GM19328 (cell line): ENCODE results near the gene C19orf25.

ENCODE experiments used
- ATAC-seq: cut with Tn5 transposase; IDR thresholded peaks from one replicate; pipeline ENCODE4 v1.9.1; 2021; ENCODE audit warnings: mild to moderate bottlenecking, moderate library complexity; ENCODE audit not compliant: unreplicated experiment

Gene C19orf25

GRCh38 chr19:1433119-1434039 lies 45.6 kb downstream of the C19orf25 start:
- no peak for ATAC-seq

DNA sequence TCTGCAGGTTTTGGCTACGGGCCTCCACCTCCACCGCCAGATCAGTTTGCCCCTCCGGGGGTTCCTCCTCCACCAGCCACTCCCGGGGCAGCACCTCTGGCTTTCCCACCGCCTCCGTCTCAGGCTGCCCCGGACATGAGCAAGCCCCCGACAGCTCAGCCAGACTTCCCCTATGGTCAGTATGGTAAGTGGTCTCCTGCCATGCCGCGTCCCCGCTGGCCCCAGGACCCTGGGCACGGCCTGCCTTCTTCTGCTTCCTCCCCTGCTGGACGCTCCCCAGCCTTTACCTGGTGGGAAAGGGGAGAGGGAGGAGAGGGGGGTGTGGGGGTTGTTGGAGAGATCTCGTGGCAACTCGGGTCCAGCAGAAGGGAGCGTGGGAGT lies 46.5 kb downstream of the C19orf25 start:
- no peak for ATAC-seq

DNA sequence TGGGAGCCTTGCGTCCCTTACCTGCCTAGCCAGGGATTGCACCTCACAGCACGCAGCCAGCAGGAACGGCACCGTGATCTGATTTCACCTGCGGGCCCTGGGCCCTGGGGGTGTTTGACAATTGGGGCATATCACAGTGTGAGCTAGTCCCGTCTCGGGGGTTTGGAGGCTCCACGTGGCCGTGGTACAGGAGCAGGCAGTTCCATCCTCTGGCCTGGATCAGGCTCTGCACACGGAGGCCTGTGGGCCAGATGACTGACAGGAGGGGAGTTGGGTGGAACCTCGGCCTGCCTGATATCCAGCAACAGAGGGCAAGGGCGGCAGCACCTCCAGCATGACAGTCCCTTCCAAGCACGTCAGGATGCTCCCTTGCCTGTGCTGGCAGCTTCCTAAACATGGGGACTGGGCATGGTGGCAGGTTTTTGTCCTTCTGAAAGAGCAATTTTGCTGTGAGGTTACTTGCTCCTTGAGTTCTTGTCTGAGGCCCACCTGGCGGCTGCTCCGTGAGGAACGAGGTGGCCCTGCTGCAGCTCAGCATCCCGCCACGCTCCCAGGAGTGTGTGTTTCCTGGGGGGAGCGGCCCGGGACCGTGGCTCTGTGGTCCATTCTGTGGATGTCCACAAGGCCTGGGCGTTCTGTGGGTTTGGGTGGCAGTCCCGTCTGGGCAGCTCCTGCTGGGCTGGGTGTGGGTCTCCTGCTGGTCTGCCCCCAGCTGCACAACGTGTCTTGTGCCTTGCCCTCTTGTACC lies 47.1 kb downstream of the C19orf25 start:
- ATAC-seq: no peak

- no peak for ATAC-seq
Observed at GRCh38 chr19:1430246-1430645, 48.8 kb downstream of the C19orf25 start.

DNA sequence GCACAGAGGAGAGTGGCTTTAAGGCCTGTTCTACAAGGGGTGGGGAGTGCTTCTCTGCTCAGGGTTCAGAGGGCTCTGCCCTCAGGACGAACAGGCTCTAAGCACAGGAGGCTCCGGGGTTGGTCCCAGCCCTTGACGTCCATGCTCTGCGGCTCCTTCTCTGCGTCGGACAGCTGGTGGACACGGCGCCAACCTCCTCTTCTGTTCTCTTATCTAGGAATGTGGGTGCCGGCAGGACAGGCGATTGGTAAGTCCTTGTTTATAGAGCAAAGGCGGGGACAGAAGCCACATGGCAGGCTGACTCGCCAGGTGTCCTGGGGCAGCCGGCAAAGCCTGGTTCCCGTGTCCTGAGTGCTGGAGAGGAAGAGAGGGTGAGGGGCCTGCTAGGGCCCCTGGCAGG lies 49.3 kb downstream of the C19orf25 start:
- no peak for ATAC-seq

GRCh38 chr19:1428738-1429391 lies 50.1 kb downstream of the C19orf25 start:
- no peak for ATAC-seq

DNA sequence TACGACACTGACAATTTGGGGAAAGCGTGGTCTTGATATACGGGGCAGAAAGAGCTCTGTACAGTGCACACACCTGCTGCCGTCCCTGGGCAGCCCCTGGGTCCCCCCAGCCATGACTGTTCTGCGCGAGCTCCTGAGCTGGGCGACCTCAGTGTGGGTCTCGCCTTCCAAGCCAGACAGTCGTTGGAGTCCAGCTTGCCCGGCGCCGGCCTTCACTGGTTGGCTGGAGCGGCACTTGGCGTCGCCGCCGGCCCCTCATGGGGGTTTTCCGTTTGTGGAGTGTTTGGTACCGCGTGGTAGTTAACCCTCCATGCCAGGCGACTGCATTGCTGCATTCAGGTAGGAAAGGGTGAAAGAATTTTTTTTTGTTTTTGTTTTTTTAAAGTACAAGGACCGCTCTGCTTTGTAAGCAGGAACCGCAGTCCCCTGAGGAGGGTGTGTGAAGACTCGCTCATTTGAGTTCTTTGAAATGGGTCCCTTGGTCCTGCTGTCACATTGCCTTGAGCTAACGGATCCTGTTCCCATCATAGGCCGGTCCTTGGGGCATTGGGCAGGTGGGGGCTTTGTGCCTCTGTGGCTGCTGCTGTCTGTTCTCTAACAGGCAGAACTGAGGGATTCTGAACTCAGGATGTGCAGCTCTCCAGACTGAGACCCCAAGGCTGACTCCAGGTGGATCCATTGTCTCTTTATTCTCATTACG lies 51.6 kb downstream of the C19orf25 start:
- ATAC-seq: no peak

- ATAC-seq: no peak
Observed at GRCh38 chr19:1426736-1427135, 52.3 kb downstream of the C19orf25 start.

- ATAC-seq: no peak
Observed at GRCh38 chr19:1425902-1426301, 53.1 kb downstream of the C19orf25 start.

DNA sequence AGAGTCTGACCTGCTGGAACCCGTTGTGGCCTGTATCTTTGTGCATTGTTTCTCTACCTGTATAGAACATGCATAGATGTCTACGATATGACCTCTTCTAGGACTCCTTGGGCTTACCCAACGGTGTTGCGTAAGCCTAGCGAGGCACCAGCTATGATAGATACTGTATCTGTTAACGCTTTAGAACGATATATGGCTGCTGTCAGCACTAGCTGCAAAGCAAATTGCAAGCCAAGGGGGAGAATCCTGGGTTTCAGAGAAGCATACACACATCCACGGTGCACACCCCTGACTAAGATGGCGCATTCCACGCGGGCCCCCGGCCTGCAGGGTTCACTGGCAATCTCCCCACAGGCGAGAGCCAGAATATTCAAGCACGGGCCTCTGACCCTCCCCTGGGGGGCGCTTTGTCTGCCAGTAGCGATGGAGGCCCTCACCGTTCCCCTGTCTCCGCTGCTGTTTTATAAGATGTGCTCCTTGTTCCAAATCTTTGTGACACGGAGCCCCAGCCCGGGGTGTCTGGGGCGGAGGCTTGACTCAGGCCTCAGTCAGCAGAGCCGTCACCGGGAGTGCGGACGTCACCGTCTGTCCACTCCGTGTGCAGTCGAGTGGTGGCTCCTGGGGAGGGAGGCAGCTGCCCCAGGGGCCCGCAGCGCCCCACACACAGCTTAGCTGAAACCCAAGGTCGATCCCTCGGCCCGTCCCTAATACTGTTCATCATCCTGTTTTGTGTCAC lies 53.7 kb downstream of the C19orf25 start:
- no peak for ATAC-seq

DNA sequence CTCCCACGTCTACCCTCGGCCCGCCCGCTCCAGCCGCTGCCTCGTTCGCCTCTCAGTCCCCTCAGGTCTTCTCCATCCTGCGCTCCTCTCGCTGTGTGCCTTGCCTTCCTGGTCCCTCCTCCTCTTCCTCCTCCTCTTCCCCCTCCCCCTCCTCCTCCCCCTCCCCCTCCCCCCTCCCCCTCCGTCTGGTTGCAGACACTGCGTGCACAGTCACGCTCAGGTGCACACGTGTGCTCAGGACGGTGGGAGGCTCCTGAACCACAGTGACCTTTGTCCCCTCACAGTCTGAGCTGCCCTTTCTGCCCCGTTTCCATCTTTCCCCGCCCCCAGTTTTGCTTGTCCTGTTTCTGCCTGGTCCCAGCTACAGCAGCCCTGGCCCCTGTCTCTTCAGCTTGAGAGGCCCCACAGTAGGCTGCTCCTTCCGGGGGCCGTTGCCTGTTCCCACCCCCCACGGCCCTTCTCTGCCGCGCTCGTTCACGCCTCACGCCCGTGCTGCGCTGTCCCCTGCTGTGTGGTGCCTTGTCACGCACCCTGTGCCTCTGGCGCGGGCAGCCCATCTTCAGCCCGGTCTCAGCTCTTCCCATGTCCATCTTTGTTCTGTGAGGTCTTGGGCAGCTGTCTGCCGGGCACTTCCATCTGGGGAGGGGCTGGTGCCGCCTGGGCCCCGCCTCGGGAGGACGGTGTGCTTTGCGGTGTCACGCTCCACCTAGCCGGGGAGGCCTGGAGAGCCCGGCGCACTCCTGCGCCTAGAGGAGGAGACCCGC lies 54.6 kb downstream of the C19orf25 start:
- no peak for ATAC-seq

DNA sequence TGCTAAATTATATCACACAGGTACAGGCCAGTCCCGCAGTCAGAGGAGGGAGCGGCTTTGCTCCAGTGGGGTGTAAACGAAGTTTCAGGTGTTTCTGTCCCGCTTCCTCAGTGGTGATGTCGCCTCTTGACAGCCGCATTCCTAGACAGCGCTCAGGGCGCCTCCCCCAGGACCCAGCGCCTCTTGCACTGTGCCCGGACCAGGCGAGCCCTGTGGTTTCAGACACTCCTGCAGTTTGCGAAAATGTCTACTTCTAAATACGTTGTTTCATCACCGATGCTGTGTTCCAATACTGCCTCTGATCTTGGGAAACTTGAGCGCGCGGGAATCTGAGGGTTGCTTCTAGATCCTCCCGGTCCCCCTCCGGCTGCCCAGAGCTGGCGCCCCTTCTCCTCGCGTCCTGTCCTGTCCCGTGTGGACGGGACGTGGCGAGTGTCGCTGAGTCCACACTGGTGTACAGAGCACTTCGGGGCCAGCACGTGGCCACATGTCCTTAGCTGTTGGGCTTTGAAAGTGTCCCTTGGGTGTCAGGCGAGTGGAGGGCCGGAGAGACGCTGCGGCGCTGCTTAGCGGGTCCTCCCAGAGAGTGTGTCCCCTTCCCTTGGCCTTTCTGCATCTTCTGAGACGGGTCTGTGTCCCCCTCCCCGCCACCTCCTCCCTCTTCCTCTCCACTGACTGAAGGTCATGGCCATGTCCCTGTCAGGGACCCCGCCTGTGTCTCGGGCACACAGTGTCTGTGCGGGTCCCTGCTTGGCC lies 55.4 kb downstream of the C19orf25 start:
- no peak for ATAC-seq
